ENCODE results near the gene GALNS.

GALNS gene

GRCh38 chr16:88770461-88771293, 86.1 kb downstream of the GALNS start:
- no peak for DNase-seq (ENCODE audit: low spot score)

GRCh38 chr16:88769617-88770460, 86.9 kb downstream of the GALNS start:
- no peak for DNase-seq (ENCODE audit: low spot score)

GRCh38 chr16:88768071-88768783, 88.5 kb downstream of the GALNS start:
- DNase-seq (ENCODE audit: low spot score) = no peak

GRCh38 chr16:88767546-88768070, 89.1 kb downstream of the GALNS start:
- DNase-seq (ENCODE audit: low spot score) = no peak

GRCh38 chr16:88766975-88767374, 89.8 kb downstream of the GALNS start:
- DNase-seq (ENCODE audit: low spot score) = no peak

- no peak for DNase-seq (ENCODE audit: low spot score)
Observed at GRCh38 chr16:88764913-88765349, 91.8 kb downstream of the GALNS start.

GRCh38 chr16:88764080-88764479, 92.7 kb downstream of the GALNS start:
- DNase-seq (ENCODE audit: low spot score) = no peak
